NCI-H1417 (cell line): ENCODE measurements around the gene ITPK1.

Experiments used
- DNase-seq, 3 experiments: peaks; one replicate each; lab custom pipeline; 2025; lab: John Stamatoyannopoulos, UW

ITPK1 gene

GRCh38 chr14:93061380-93062012 lies 54.2 kb downstream of the ITPK1 start:
- no peak for DNase-seq

GRCh38 chr14:93060841-93061240 lies 54.9 kb downstream of the ITPK1 start:
- DNase-seq = no peak

- peak in 1 of 3 experiments; percentile 8 for DNase-seq
Measured at GRCh38 chr14:93059917-93060545, 55.7 kb downstream of the ITPK1 start.

GRCh38 chr14:93059260-93059659 lies 56.5 kb downstream of the ITPK1 start:
- DNase-seq = no peak

- no peak for DNase-seq
Measured at GRCh38 chr14:93057586-93058280, 58.0 kb downstream of the ITPK1 start.

GRCh38 chr14:93056840-93057585 lies 58.7 kb downstream of the ITPK1 start:
- DNase-seq = no peak

GRCh38 chr14:93056166-93056839 lies 59.4 kb downstream of the ITPK1 start:
- peak in 1 of 3 experiments; percentile 22 for DNase-seq

GRCh38 chr14:93055651-93056115 lies 60.0 kb downstream of the ITPK1 start:
- DNase-seq = no peak

- DNase-seq = no peak
Measured at GRCh38 chr14:93054876-93055275, 60.8 kb downstream of the ITPK1 start.

- no peak for DNase-seq
Measured at GRCh38 chr14:93054006-93054405, 61.7 kb downstream of the ITPK1 start.

GRCh38 chr14:93051600-93052546 lies 63.9 kb downstream of the ITPK1 start:
- DNase-seq = no peak

GRCh38 chr14:93050761-93051160 lies 65.0 kb downstream of the ITPK1 start:
- no peak for DNase-seq

GRCh38 chr14:93049867-93050331 lies 65.8 kb downstream of the ITPK1 start:
- DNase-seq = no peak

GRCh38 chr14:93049315-93049714 lies 66.4 kb downstream of the ITPK1 start:
- DNase-seq = no peak

GRCh38 chr14:93048843-93049242 lies 66.9 kb downstream of the ITPK1 start:
- DNase-seq = no peak

GRCh38 chr14:93047661-93048060 lies 68.1 kb downstream of the ITPK1 start:
- no peak for DNase-seq

- no peak for DNase-seq
Measured at GRCh38 chr14:93047157-93047556, 68.6 kb downstream of the ITPK1 start.

GRCh38 chr14:93046705-93047050 lies 69.0 kb downstream of the ITPK1 start:
- DNase-seq = no peak

GRCh38 chr14:93045965-93046704 lies 69.6 kb downstream of the ITPK1 start:
- no peak for DNase-seq

GRCh38 chr14:93045211-93045674 lies 70.5 kb downstream of the ITPK1 start:
- peak; percentile 43 to 83 (median 66) for DNase-seq
